ENCODE measurements around the gene ARL8B.

DNA sequence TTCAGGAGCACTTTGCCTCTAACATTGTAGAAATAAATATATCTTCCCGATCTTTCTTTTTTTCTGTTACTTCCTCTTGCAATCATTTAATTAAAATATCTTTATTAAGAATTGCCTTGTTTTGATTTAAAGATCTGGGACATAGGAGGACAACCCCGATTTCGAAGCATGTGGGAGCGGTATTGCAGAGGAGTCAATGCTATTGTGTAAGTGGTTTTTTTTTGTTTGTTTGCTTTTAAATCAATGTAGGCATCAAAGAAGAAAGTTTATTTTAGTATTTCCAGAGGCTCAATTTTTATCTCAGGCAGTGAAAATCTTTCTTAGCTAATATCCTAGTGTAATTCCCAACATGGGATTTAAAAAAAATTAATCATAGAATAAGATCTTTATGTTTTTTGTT lies 49.9 kb downstream of the ARL8B start:
- TF ChIP-seq, protein P1, sequence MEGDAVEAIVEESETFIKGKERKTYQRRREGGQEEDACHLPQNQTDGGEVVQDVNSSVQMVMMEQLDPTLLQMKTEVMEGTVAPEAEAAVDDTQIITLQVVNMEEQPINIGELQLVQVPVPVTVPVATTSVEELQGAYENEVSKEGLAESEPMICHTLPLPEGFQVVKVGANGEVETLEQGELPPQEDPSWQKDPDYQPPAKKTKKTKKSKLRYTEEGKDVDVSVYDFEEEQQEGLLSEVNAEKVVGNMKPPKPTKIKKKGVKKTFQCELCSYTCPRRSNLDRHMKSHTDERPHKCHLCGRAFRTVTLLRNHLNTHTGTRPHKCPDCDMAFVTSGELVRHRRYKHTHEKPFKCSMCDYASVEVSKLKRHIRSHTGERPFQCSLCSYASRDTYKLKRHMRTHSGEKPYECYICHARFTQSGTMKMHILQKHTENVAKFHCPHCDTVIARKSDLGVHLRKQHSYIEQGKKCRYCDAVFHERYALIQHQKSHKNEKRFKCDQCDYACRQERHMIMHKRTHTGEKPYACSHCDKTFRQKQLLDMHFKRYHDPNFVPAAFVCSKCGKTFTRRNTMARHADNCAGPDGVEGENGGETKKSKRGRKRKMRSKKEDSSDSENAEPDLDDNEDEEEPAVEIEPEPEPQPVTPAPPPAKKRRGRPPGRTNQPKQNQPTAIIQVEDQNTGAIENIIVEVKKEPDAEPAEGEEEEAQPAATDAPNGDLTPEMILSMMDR (IDR thresholded peaks at IDR 0.05; ENCODE audit: poor library complexity, severe bottlenecking) = no peak
- TF ChIP-seq EZH2 (IDR thresholded peaks at IDR 0.05; ENCODE audit: borderline replicate concordance, insufficient read depth, low read length, poor library complexity, severe bottlenecking) (no peak), RAD21 (conservative IDR thresholded peaks at IDR 0.05) (no peak), EP300 (conservative IDR thresholded peaks at IDR 0.05; ENCODE audit: poor library complexity, severe bottlenecking) (no peak), SMC3 (conservative IDR thresholded peaks at IDR 0.05; ENCODE audit: poor library complexity) (no peak), POLR2AphosphoS5 (IDR thresholded peaks at IDR 0.05) (no peak), TAF1 (IDR thresholded peaks at IDR 0.05; ENCODE audit: low read depth) (no peak), MXI1 (conservative IDR thresholded peaks at IDR 0.05; ENCODE audit: poor library complexity, severe bottlenecking) (no peak)
- TF ChIP-seq, protein P2, sequence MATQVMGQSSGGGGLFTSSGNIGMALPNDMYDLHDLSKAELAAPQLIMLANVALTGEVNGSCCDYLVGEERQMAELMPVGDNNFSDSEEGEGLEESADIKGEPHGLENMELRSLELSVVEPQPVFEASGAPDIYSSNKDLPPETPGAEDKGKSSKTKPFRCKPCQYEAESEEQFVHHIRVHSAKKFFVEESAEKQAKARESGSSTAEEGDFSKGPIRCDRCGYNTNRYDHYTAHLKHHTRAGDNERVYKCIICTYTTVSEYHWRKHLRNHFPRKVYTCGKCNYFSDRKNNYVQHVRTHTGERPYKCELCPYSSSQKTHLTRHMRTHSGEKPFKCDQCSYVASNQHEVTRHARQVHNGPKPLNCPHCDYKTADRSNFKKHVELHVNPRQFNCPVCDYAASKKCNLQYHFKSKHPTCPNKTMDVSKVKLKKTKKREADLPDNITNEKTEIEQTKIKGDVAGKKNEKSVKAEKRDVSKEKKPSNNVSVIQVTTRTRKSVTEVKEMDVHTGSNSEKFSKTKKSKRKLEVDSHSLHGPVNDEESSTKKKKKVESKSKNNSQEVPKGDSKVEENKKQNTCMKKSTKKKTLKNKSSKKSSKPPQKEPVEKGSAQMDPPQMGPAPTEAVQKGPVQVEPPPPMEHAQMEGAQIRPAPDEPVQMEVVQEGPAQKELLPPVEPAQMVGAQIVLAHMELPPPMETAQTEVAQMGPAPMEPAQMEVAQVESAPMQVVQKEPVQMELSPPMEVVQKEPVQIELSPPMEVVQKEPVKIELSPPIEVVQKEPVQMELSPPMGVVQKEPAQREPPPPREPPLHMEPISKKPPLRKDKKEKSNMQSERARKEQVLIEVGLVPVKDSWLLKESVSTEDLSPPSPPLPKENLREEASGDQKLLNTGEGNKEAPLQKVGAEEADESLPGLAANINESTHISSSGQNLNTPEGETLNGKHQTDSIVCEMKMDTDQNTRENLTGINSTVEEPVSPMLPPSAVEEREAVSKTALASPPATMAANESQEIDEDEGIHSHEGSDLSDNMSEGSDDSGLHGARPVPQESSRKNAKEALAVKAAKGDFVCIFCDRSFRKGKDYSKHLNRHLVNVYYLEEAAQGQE (IDR thresholded peaks at IDR 0.05; ENCODE audit: borderline replicate concordance) = no peak

Measured in neural cell (in vitro differentiated cells).